GM18519 (cell line): Measurements from ENCODE around the gene LIMCH1.

Source experiments
- ATAC-seq: cut with Tn5 transposase; IDR thresholded peaks from one replicate; pipeline ENCODE4 v1.9.1; 2021; ENCODE audit warnings: mild to moderate bottlenecking, moderate library complexity; ENCODE audit not compliant: unreplicated experiment, low FRiP score

Gene LIMCH1

GRCh38 chr4:41556526-41556925 lies 18.6 kb downstream of the LIMCH1 start:
- ATAC-seq = no peak

- ATAC-seq = no peak
Observed at GRCh38 chr4:41559940-41560516, 22.1 kb downstream of the LIMCH1 start.

- ATAC-seq = no peak
Observed at GRCh38 chr4:41561244-41561643, 23.3 kb downstream of the LIMCH1 start.

GRCh38 chr4:41567186-41567585 lies 29.2 kb downstream of the LIMCH1 start:
- no peak for ATAC-seq

GRCh38 chr4:41568363-41568762 lies 30.4 kb downstream of the LIMCH1 start:
- ATAC-seq = no peak

GRCh38 chr4:41569961-41570360 lies 32.0 kb downstream of the LIMCH1 start:
- no peak for ATAC-seq

- no peak for ATAC-seq
Observed at GRCh38 chr4:41571422-41571821, 33.5 kb downstream of the LIMCH1 start.

GRCh38 chr4:41572516-41572915 lies 34.6 kb downstream of the LIMCH1 start:
- ATAC-seq = no peak

- ATAC-seq = no peak
Observed at GRCh38 chr4:41572956-41573355, 35.0 kb downstream of the LIMCH1 start.

- ATAC-seq = no peak
Observed at GRCh38 chr4:41573502-41574001, 35.6 kb downstream of the LIMCH1 start.

GRCh38 chr4:41575207-41575606 lies 37.2 kb downstream of the LIMCH1 start:
- ATAC-seq = no peak

GRCh38 chr4:41575665-41576064 lies 37.7 kb downstream of the LIMCH1 start:
- ATAC-seq = no peak

- ATAC-seq = no peak
Observed at GRCh38 chr4:41579043-41579442, 41.1 kb downstream of the LIMCH1 start.

GRCh38 chr4:41579526-41579925 lies 41.6 kb downstream of the LIMCH1 start:
- ATAC-seq = no peak

GRCh38 chr4:41580007-41580406 lies 42.0 kb downstream of the LIMCH1 start:
- no peak for ATAC-seq

GRCh38 chr4:41586675-41587225 lies 48.8 kb downstream of the LIMCH1 start:
- ATAC-seq = no peak

GRCh38 chr4:41587286-41587685 lies 49.3 kb downstream of the LIMCH1 start:
- no peak for ATAC-seq

- no peak for ATAC-seq
Observed at GRCh38 chr4:41590591-41590990, 52.6 kb downstream of the LIMCH1 start.

- ATAC-seq = no peak
Observed at GRCh38 chr4:41594432-41594831, 56.5 kb downstream of the LIMCH1 start.

- ATAC-seq = no peak
Observed at GRCh38 chr4:41597494-41597893, 59.5 kb downstream of the LIMCH1 start.

GRCh38 chr4:41598580-41598979 lies 60.6 kb downstream of the LIMCH1 start:
- ATAC-seq = no peak

GRCh38 chr4:41599192-41599786 lies 61.3 kb downstream of the LIMCH1 start:
- ATAC-seq = no peak
